HG02798 (cell line): ENCODE data around the gene ABCA8.
A peak's percentile ranks its signal among the peaks of the same experiment; 100 is the strongest.

Source experiments
- ATAC-seq: cut with Tn5 transposase; IDR thresholded peaks from one replicate; pipeline ENCODE4 v1.9.1; 2021; ENCODE audit warnings: mild to moderate bottlenecking; ENCODE audit not compliant: unreplicated experiment, poor library complexity

ABCA8 gene

GRCh38 chr17:68943123-68943811 lies 11.9 kb downstream of the ABCA8 start:
- ATAC-seq, result no peak

- no peak for ATAC-seq
These were observed 12.8 kb downstream of the ABCA8 start for GRCh38 chr17:68942389-68942788.

- ATAC-seq, result no peak
These were observed 13.4 kb downstream of the ABCA8 start for GRCh38 chr17:68941761-68942160.

- no peak for ATAC-seq
These were observed 16.0 kb downstream of the ABCA8 start for GRCh38 chr17:68939195-68939594.

GRCh38 chr17:68937890-68938514 lies 17.2 kb downstream of the ABCA8 start:
- ATAC-seq, result no peak

- no peak for ATAC-seq
These were observed 27.7 kb downstream of the ABCA8 start for GRCh38 chr17:68927516-68927915.

GRCh38 chr17:68924793-68925720 lies 30.1 kb downstream of the ABCA8 start:
- no peak for ATAC-seq

- ATAC-seq, result no peak
These were observed 44.3 kb downstream of the ABCA8 start for GRCh38 chr17:68910789-68911431.

- no peak for ATAC-seq
These were observed 44.9 kb downstream of the ABCA8 start for GRCh38 chr17:68910251-68910705.

GRCh38 chr17:68909066-68909465 lies 46.1 kb downstream of the ABCA8 start:
- peak; percentile 47 for ATAC-seq

GRCh38 chr17:68908045-68908444 lies 47.1 kb downstream of the ABCA8 start:
- ATAC-seq, result peak; percentile 38

- ATAC-seq, result no peak
These were observed 48.6 kb downstream of the ABCA8 start for GRCh38 chr17:68906638-68907037.

- no peak for ATAC-seq
These were observed 51.9 kb downstream of the ABCA8 start for GRCh38 chr17:68903286-68903685.

GRCh38 chr17:68897557-68897956 lies 57.6 kb downstream of the ABCA8 start:
- no peak for ATAC-seq

GRCh38 chr17:68892658-68893057 lies 62.5 kb downstream of the ABCA8 start:
- ATAC-seq, result no peak

GRCh38 chr17:68892193-68892592 lies 63.0 kb downstream of the ABCA8 start:
- no peak for ATAC-seq

- ATAC-seq, result no peak
These were observed 68.8 kb downstream of the ABCA8 start for GRCh38 chr17:68886401-68886800.

- ATAC-seq, result no peak
These were observed 70.3 kb downstream of the ABCA8 start for GRCh38 chr17:68884888-68885287.

GRCh38 chr17:68878226-68878885 lies 76.8 kb downstream of the ABCA8 start:
- no peak for ATAC-seq

- ATAC-seq, result no peak
These were observed 83.7 kb downstream of the ABCA8 start for GRCh38 chr17:68871447-68871846.
